SK-N-MC (cell line): ENCODE measurements around the gene BBS1.
"Not testable (repeated sequence)": the region's sequence is repeated elsewhere in the genome, so short reads cannot be mapped to it uniquely, and the experiment has no call there.

Experiments
- DNase-seq: peaks from one replicate; pipeline ENCODE4 v3.0.0-alpha.2; 2011; ENCODE audit warnings: low read depth, low spot score
- H3K27ac ChIP-seq: fragments of 200-600 bp; sonication (generic); 2 replicates; pipeline ENCODE4 v1.5.1; 2016; ENCODE audit warnings: mixed run types
- H3K36me3 ChIP-seq: fragments of 200-600 bp; sonication (generic); 2 replicates; pipeline ENCODE4 v1.6.1; 2017; ENCODE audit warnings: antibody characterized with exemption, low read length, mixed read lengths; ENCODE audit not compliant: insufficient read depth
- H3K4me3 ChIP-seq: fragments of 200-600 bp; sonication (generic); 2 replicates; pipeline ENCODE4 v1.5.1; 2016
- H3K9ac ChIP-seq: fragments of 200-600 bp; sonication (generic); 2 replicates; pipeline ENCODE4 v1.8.0; 2017; ENCODE audit warnings: mixed run types, mixed read lengths; ENCODE audit not compliant: insufficient read length
- H3K9me3 ChIP-seq: fragments of 200-600 bp; sonication (generic); 2 replicates; pipeline ENCODE4 v1.6.1; 2017; ENCODE audit warnings: low read depth, mild to moderate bottlenecking, antibody characterized with exemption, low read length, moderate library complexity, mixed read lengths
- EZH2 ChIP-seq: fragments of 200-600 bp; sonication (generic); IDR thresholded peaks from one replicate; pipeline ENCODE4 v1.6.1; 2017; ENCODE audit warnings: antibody characterized with exemption
- FOXP2 ChIP-seq: optimal IDR thresholded peaks from 2 replicates; pipeline ENCODE3; 2011; ENCODE audit warnings: mild to moderate bottlenecking, moderate library complexity; ENCODE audit not compliant: insufficient read depth; ENCODE audit errors: extremely low read length, control extremely low read depth
- POLR2AphosphoS5 ChIP-seq: IDR thresholded peaks from 2 replicates; pipeline ENCODE4 v1.6.1; 2012; ENCODE audit warnings: mild to moderate bottlenecking, low read depth, low read length, borderline replicate concordance

The BBS1 gene

DNA sequence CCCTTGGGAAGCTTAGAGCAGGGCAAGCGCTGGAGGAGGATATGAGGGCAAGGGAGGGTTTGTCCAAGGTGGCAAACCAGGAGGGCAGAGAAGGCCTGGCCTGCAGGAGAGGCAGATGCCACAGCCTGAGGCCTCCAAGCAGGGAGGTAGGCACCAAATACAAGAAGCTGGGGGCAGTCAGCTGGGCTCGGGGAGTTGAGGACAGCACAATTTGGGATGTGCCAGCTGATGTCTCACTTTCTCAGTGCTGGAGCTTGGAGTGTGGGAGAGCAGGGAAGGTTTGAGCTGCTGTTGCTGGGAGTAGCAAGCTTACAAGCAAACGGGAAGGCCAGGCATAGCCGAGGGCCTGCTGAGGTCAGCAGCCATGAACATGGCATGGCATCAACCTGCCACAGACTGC is 31.5 kb downstream of the BBS1 start:
- Histone ChIP-seq H3K9me3 (no peaks in the 10 kb centered on the region), H3K4me3 (no peak overlapping the region), H3K36me3 (no peaks in the 10 kb centered on the region), H3K27ac (no peak overlapping the region), H3K9ac (no peak overlapping the region)
- TF ChIP-seq FOXP2: no peak
- TF ChIP-seq EZH2: no peak
- TF ChIP-seq POLR2AphosphoS5: no peak
- no peak for DNase-seq

GRCh38 chr11:66542362-66542761 is 31.9 kb downstream of the BBS1 start:
- TF ChIP-seq EZH2 (no peak), POLR2AphosphoS5 (no peak), FOXP2 (no peak)
- H3K36me3 ChIP-seq: no peaks in the 10 kb centered on the region
- no peak overlapping the region for H3K27ac ChIP-seq
- DNase-seq: no peak
- H3K4me3 ChIP-seq: no peak overlapping the region
- H3K9me3 ChIP-seq: no peaks in the 10 kb centered on the region
- H3K9ac ChIP-seq: no peak overlapping the region

DNA sequence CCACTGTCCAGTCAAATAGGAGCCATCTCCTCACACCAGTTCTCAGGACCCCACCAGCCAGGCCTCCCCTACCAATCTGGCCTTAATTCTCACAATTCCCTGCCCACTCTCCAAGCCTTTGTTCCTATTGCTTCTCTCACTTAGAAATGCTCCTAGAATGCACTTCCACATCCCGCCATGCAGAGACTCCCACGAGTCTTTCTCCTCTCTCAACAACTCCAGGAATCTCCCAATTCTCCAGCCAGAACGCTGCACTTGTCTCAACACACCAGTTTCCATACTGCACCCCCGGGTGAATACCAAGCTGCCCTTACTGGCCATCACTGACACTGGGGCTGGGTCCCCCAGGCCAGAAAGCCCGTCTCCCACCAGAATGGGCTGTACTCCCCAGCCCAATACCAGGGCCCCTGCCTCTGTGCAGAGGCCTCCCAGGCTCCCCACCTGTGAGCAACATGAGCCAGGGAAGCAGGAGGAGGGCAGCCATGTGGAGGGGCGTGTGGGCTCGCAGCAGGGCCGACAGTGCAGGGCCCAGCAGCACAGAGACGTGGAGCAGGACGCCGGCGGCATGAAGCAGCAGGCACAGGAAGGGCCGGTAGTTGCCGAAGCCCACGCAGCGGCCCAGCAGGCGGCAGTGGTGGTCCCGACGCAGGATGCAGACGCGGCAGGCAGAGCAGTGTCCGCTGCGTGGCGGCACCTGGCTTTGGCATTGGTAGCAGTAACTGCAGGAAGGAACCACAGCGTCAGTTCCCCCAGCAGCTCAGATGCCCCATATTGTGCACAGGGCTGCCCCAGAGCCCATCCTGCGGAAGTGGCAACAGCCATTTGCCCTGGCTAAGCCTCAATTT is 33.0 kb downstream of the BBS1 start:
- H3K27ac ChIP-seq: no peak overlapping the region
- no peak overlapping the region for H3K9ac ChIP-seq
- no peaks in the 10 kb centered on the region for H3K36me3 ChIP-seq
- no peak for DNase-seq
- H3K9me3 ChIP-seq: no peaks in the 10 kb centered on the region
- no peak overlapping the region for H3K4me3 ChIP-seq
- TF ChIP-seq EZH2 (no peak), FOXP2 (no peak), POLR2AphosphoS5 (no peak)

DNA sequence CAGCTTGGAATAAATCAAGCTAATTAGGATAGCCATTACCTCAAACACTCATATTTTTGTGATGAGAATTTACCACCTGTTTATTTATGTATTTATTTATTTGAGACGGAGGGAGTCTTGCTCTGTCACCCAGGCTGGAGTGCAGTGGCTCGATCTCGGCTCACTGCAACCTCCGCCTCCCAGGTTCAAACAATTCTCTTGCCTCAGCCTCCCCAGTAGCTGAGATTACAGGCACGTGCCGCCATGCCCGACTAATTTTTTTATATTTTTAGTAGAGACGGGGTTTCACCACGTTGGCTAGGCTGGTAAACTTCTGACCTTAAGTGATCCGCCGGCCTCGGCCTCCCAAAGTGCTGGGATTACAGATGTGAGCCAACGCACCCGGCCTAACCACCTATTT is 34.5 kb downstream of the BBS1 start:
- not testable (repeated sequence) for DNase-seq, H3K36me3 ChIP-seq, H3K27ac ChIP-seq, H3K9me3 ChIP-seq
- Histone ChIP-seq H3K9ac (peak overlapping the region; percentile 89), H3K4me3 (peak overlapping the region; percentile 89)

- TF ChIP-seq POLR2AphosphoS5 (peak; percentile 66; the same call in 1 of the 2 replicates), FOXP2 (no peak)
- DNase-seq: peak; percentile 2
- no peaks in the 10 kb centered on the region for H3K36me3 ChIP-seq
- peak within 1 kb of the TSS; percentile 89 for H3K9ac ChIP-seq
- no peak within 1 kb of the TSS for H3K27ac ChIP-seq
- no peaks in the 10 kb centered on the region for H3K9me3 ChIP-seq
- peak within 1 kb of the TSS; percentile 89 for H3K4me3 ChIP-seq
These were observed 35.4 kb downstream of the BBS1 start, which contains the start of gene ZDHHC24 for GRCh38 chr11:66545701-66546367. TSS of gene ZDHHC24 (minus strand) at chr11:66546048. CDS start at chr11:66546003, 45 bp downstream.

DNA sequence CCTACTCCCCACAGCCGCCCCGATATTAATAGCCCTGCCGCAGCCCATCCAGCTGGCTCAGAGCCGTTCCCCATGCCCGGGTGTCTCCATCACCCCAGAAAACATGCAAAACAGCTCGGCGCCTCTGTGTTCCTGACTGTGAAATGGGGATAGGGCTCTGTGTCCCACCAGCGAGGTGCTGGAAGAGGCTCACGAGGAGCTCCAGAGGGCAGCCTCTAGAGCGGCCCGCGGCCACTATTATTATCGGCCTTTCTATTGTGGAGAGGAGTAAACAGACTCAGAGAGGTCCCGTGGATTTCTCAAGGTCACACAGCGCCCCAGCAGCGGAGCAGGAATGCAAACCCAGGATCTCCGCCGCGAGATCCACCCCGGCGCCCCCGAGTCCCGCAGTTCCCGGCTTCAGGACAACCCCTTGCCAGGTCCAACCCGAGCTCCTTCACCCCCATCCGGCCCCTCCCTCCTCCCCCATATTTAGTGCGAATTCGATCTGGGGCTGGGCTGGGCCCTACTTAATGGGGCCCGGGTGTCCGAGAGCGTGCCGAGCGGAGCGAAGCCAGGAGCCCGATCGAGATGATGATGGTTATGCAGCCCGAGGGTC is 36.0 kb downstream of the BBS1 start, which contains the start of gene ACTN3:
TSS of gene ACTN3 (plus strand) at position 536 of the 598 bp plus-strand sequence. CDS start at position 571, 35 bp downstream.
- H3K27ac ChIP-seq: no peak within 1 kb of the TSS
- DNase-seq: no peak
- H3K9ac ChIP-seq: peak within 1 kb of the TSS; percentile 89
- no peaks in the 10 kb centered on the region for H3K36me3 ChIP-seq
- no peak for TF ChIP-seq EZH2
- no peak for TF ChIP-seq POLR2AphosphoS5
- no peak for TF ChIP-seq FOXP2
- peak within 1 kb of the TSS; percentile 89 for H3K4me3 ChIP-seq
- no peaks in the 10 kb centered on the region for H3K9me3 ChIP-seq

- Histone ChIP-seq H3K9me3 (no peaks in the 10 kb centered on the region), H3K27ac (no peak overlapping the region), H3K36me3 (no peaks in the 10 kb centered on the region), H3K9ac (no peak overlapping the region), H3K4me3 (peak overlapping the region; percentile 89; the same call in 1 of the 2 replicates)
- DNase-seq: no peak
- no peak for TF ChIP-seq FOXP2
- no peak for TF ChIP-seq EZH2
- TF ChIP-seq POLR2AphosphoS5: no peak
These were observed 36.7 kb downstream of the BBS1 start for GRCh38 chr11:66546966-66547661.

- no peak for TF ChIP-seq EZH2
- no peak for TF ChIP-seq FOXP2
- no peak for TF ChIP-seq POLR2AphosphoS5
- no peak overlapping the region for H3K4me3 ChIP-seq
- no peaks in the 10 kb centered on the region for H3K36me3 ChIP-seq
- H3K27ac ChIP-seq: no peak overlapping the region
- no peaks in the 10 kb centered on the region for H3K9me3 ChIP-seq
- no peak overlapping the region for H3K9ac ChIP-seq
- DNase-seq: no peak
These were observed 37.2 kb downstream of the BBS1 start for GRCh38 chr11:66547662-66548009.
